ENCODE data around the gene TENM3.

Gene TENM3

GRCh38 chr4:182828360-182829025 is 585.3 kb downstream of the TENM3 start:
- ChIA-PET CTCF (interaction anchor here (0.6 kb wide), 1 partner anchor 822 kb away, joined by 3 read pairs; no protein-coding TSS in a partner anchor), POLR2A (ENCODE audit: low non-redundant PET) (no interaction called here)
- DNase-seq (ENCODE audit: low spot score) = no peak
- TF ChIP-seq, protein P1, sequence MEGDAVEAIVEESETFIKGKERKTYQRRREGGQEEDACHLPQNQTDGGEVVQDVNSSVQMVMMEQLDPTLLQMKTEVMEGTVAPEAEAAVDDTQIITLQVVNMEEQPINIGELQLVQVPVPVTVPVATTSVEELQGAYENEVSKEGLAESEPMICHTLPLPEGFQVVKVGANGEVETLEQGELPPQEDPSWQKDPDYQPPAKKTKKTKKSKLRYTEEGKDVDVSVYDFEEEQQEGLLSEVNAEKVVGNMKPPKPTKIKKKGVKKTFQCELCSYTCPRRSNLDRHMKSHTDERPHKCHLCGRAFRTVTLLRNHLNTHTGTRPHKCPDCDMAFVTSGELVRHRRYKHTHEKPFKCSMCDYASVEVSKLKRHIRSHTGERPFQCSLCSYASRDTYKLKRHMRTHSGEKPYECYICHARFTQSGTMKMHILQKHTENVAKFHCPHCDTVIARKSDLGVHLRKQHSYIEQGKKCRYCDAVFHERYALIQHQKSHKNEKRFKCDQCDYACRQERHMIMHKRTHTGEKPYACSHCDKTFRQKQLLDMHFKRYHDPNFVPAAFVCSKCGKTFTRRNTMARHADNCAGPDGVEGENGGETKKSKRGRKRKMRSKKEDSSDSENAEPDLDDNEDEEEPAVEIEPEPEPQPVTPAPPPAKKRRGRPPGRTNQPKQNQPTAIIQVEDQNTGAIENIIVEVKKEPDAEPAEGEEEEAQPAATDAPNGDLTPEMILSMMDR (conservative IDR thresholded peaks at IDR 0.05; ENCODE audit: low read depth) = no peak
- no peak overlapping the region for H3K27ac ChIP-seq

- CTCF ChIA-PET = interaction anchor here (0.6 kb wide), 1 partner anchor 821 kb away, joined by 3 read pairs; no protein-coding TSS in a partner anchor
Observed at GRCh38 chr4:182829196-182829595, 586.0 kb downstream of the TENM3 start.

GRCh38 chr4:182831376-182831775 is 588.2 kb downstream of the TENM3 start:
- no peak overlapping the region for H3K27ac ChIP-seq
- TF ChIP-seq, protein P1 (conservative IDR thresholded peaks at IDR 0.05; ENCODE audit: low read depth) = no peak
- DNase-seq (ENCODE audit: low spot score) = no peak
- POLR2A ChIA-PET (ENCODE audit: low non-redundant PET) = no interaction called here
- CTCF ChIA-PET = no interaction called here

More at GRCh38 chr4:182829196-182829595, 586.0 kb downstream of the TENM3 start:
- no peak for DNase-seq (ENCODE audit: low spot score)
- TF ChIP-seq, protein P1 (conservative IDR thresholded peaks at IDR 0.05; ENCODE audit: low read depth) = no peak
- POLR2A ChIA-PET (ENCODE audit: low non-redundant PET) = no interaction called here
- H3K27ac ChIP-seq = no peak overlapping the region

- ChIA-PET POLR2A (ENCODE audit: low non-redundant PET) (no interaction called here), CTCF (no interaction called here)
- no peak overlapping the region for H3K27ac ChIP-seq
- TF ChIP-seq, protein P1 (conservative IDR thresholded peaks at IDR 0.05; ENCODE audit: low read depth) = no peak
- DNase-seq (ENCODE audit: low spot score) = no peak
Observed at GRCh38 chr4:182832352-182833120, 589.3 kb downstream of the TENM3 start.

GRCh38 chr4:182835006-182835740 is 592.0 kb downstream of the TENM3 start:
- TF ChIP-seq, protein P1 (conservative IDR thresholded peaks at IDR 0.05; ENCODE audit: low read depth) = no peak
- no peak for DNase-seq (ENCODE audit: low spot score)
- CTCF ChIA-PET = no interaction called here
- POLR2A ChIA-PET (ENCODE audit: low non-redundant PET) = no interaction called here
- no peak overlapping the region for H3K27ac ChIP-seq

DNA sequence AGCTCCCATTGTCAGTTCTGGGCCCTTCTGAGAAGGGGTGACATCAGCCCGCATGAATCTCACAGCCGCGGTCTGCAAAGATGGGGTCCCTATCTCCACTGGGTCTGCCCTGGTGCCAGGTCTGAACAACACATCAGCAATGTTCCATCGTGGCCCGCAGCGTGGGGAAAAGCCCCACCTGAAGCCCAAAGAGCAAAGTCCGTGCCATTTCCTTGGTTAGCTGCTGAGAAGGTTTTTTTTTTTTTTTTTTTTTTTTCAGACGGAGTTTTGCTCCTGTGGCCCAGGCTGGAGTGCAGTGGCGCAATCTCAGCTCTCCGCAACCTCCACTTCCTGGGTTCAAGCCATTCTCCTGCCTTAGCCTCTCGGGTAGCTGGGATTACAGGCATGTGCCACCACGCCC is 594.6 kb downstream of the TENM3 start:
- ChIA-PET CTCF (interaction anchor here (0.6 kb wide), 2 partner anchors 158 to 206 kb away, joined by 4 to 6 read pairs; no protein-coding TSS in a partner anchor), POLR2A (ENCODE audit: low non-redundant PET) (no interaction called here)
- TF ChIP-seq, protein P1 (conservative IDR thresholded peaks at IDR 0.05; ENCODE audit: low read depth) = no peak
- DNase-seq (ENCODE audit: low spot score) = no peak
- H3K27ac ChIP-seq = no peak overlapping the region

Measured in RWPE1 (cell line).